Panc1 (cell line): ENCODE measurements around the gene SEC16A. TPM values are rescaled to one million over a fixed set of nuclear protein-coding genes. Genes with fewer than 3 reads are reported as not detected.

ENCODE experiments used
- ATAC-seq: fragments of 200-7000 bp; cut with Tn5 transposase; 2 replicates; pipeline ENCODE4 v1.9.1; 2020; ENCODE audit warnings: mild to moderate bottlenecking, moderate library complexity
- BruUV-seq: library from RNA; stranded (reverse); fragments of 400-500 nt; replicated peaks from 2 replicates; lab custom pipeline; 2021; lab: Mats Ljungman, UMichigan
- CTCF ChIA-PET: fragments of 300-600 bp; sonication (Branson Sonifier 250); formaldehyde crosslinking; loops from one replicate; lab custom pipeline; 2022; ENCODE audit warnings: antibody characterized with exemption; lab: Charles Lee
- POLR2A ChIA-PET: fragments of 300-600 bp; sonication (Branson Sonifier 250); formaldehyde crosslinking; loops from one replicate; lab custom pipeline; 2022; ENCODE audit warnings: antibody characterized with exemption; lab: Charles Lee
- DNase-seq: peaks from one replicate; pipeline ENCODE4 v3.0.0-alpha.2; 2010; ENCODE audit warnings: low read depth, low spot score
- H3K27ac ChIP-seq: 2 replicates; pipeline ENCODE4 v1.5.1; 2011; ENCODE audit warnings: mild to moderate bottlenecking, low read length, inconsistent platforms
- H3K27me3 ChIP-seq: fragments of 200-500 bp; sonication (Bioruptor generic); 2 replicates; pipeline ENCODE4 v1.6.0; 2014; ENCODE audit warnings: low read length, inconsistent platforms; ENCODE audit not compliant: control insufficient read depth, insufficient read depth
- H3K36me3 ChIP-seq: fragments of 200-500 bp; sonication (Bioruptor generic); 2 replicates; pipeline ENCODE4 v1.5.1; 2014; ENCODE audit warnings: inconsistent platforms, mild to moderate bottlenecking, low read length, moderate library complexity; ENCODE audit not compliant: control insufficient read depth, insufficient read depth
- H3K4me1 ChIP-seq: 2 replicates; pipeline ENCODE4 v1.5.1; 2011; ENCODE audit warnings: inconsistent platforms, mild to moderate bottlenecking, low read length, moderate library complexity; ENCODE audit not compliant: control insufficient read depth, insufficient read depth
- H3K4me3 ChIP-seq, 2 experiments: 2 replicates each; pipeline ENCODE4 v1.5.1; 2011 to 2012; ENCODE audit warnings: low read depth in 2 of 2, low read length in 2 of 2, mild to moderate bottlenecking in 2 of 2, inconsistent platforms in 1 of 2, moderate library complexity in 1 of 2
- H3K9me3 ChIP-seq: fragments of 200-500 bp; sonication (Bioruptor generic); 2 replicates; pipeline ENCODE4 v1.5.1; 2014; ENCODE audit warnings: low read depth, mild to moderate bottlenecking, inconsistent platforms, low read length, moderate library complexity; ENCODE audit not compliant: control insufficient read depth, insufficient read depth
- POLR2AphosphoS5 ChIP-seq: IDR thresholded peaks from 2 replicates; pipeline ENCODE4 v1.6.1; 2012; ENCODE audit warnings: mild to moderate bottlenecking, low read depth, low read length, moderate library complexity
- SIN3A ChIP-seq: IDR thresholded peaks from 2 replicates; pipeline ENCODE4 v1.6.1; 2012; ENCODE audit warnings: low read depth, mild to moderate bottlenecking, low read length, moderate library complexity, borderline replicate concordance; ENCODE audit not compliant: insufficient read depth
- TCF7L2 ChIP-seq: IDR thresholded peaks from 2 replicates; pipeline ENCODE4 v1.6.1; 2011; ENCODE audit warnings: mild to moderate bottlenecking, low read depth, low read length, inconsistent platforms
- in situ Hi-C: cut with HindIII; loops from 2 replicates; pipeline ENCODE4 v1.10.0; 2016; ENCODE audit warnings: low sequenced_read_pairs, low pct_unique_long_range_greater_than_20kb
- intact Hi-C: fragments of 100-400 bp; cut with micrococcal nuclease; formaldehyde crosslinking; loops from one replicate; pipeline ENCODE4 v1.10.0; 2022; ENCODE audit not compliant: unreplicated experiment
- total RNA-seq: library from RNA; stranded (reverse); gene quantifications from one replicate; pipeline ENCODE4 v1.2.1, GENCODE V29; 2021; ENCODE audit not compliant: unreplicated experiment
- TF ChIP-seq, protein P1 (sequence below), 2 experiments: IDR thresholded peaks; 2 replicates each; pipeline ENCODE4 v1.6.1; 2011 to 2012; ENCODE audit warnings: low read depth in 2 of 2, control low read depth in 1 of 2, low read length in 1 of 2, mild to moderate bottlenecking in 1 of 2, moderate library complexity in 1 of 2; ENCODE audit not compliant: insufficient read depth in 1 of 2
- TF ChIP-seq, protein P2 (sequence below): fragments of 450-650 bp; IDR thresholded peaks from 2 replicates; pipeline ENCODE4 v1.5.1; 2017; ENCODE audit warnings: mild to moderate bottlenecking

The SEC16A gene
- total RNA-seq, 1 experiment from 2014 or later: 76.5 TPM

DNA sequence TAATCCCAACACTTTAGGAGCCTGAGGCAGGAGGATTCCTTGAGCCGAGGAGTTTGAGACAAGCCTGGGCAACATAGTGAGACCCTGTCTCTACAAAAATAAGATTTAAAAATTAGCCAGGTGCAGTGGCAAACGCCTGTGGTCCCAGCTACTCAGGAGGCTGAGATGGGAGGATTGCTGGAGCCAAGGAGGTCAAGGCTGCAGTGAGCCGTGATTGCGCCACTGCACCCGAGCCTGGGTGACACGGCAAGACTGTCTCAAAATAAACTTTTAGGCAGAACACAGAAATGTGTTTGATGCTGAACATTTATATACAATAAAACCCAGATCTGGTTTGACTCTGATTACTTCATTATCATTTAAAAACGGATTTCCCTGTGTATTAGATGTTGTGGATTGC lies 77.4 kb downstream of the SEC16A start:
- H3K36me3 ChIP-seq: peaks cover 2% of the 10 kb centered on the region
- no peak for DNase-seq
- BruUV-seq: no TSS peak
- CTCF ChIA-PET: no interaction called here
- no peaks in the 10 kb centered on the region for H3K27me3 ChIP-seq
- TF ChIP-seq TCF7L2: no peak
- TF ChIP-seq, protein P1, sequence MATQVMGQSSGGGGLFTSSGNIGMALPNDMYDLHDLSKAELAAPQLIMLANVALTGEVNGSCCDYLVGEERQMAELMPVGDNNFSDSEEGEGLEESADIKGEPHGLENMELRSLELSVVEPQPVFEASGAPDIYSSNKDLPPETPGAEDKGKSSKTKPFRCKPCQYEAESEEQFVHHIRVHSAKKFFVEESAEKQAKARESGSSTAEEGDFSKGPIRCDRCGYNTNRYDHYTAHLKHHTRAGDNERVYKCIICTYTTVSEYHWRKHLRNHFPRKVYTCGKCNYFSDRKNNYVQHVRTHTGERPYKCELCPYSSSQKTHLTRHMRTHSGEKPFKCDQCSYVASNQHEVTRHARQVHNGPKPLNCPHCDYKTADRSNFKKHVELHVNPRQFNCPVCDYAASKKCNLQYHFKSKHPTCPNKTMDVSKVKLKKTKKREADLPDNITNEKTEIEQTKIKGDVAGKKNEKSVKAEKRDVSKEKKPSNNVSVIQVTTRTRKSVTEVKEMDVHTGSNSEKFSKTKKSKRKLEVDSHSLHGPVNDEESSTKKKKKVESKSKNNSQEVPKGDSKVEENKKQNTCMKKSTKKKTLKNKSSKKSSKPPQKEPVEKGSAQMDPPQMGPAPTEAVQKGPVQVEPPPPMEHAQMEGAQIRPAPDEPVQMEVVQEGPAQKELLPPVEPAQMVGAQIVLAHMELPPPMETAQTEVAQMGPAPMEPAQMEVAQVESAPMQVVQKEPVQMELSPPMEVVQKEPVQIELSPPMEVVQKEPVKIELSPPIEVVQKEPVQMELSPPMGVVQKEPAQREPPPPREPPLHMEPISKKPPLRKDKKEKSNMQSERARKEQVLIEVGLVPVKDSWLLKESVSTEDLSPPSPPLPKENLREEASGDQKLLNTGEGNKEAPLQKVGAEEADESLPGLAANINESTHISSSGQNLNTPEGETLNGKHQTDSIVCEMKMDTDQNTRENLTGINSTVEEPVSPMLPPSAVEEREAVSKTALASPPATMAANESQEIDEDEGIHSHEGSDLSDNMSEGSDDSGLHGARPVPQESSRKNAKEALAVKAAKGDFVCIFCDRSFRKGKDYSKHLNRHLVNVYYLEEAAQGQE (IDR thresholded peaks at IDR 0.05; ENCODE audit: insufficient read depth in 1 of 2, low read depth in 2 of 2, low read length in 1 of 2): no peak
- TF ChIP-seq, protein P2, sequence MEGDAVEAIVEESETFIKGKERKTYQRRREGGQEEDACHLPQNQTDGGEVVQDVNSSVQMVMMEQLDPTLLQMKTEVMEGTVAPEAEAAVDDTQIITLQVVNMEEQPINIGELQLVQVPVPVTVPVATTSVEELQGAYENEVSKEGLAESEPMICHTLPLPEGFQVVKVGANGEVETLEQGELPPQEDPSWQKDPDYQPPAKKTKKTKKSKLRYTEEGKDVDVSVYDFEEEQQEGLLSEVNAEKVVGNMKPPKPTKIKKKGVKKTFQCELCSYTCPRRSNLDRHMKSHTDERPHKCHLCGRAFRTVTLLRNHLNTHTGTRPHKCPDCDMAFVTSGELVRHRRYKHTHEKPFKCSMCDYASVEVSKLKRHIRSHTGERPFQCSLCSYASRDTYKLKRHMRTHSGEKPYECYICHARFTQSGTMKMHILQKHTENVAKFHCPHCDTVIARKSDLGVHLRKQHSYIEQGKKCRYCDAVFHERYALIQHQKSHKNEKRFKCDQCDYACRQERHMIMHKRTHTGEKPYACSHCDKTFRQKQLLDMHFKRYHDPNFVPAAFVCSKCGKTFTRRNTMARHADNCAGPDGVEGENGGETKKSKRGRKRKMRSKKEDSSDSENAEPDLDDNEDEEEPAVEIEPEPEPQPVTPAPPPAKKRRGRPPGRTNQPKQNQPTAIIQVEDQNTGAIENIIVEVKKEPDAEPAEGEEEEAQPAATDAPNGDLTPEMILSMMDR: no peak
- no peak for TF ChIP-seq POLR2AphosphoS5
- TF ChIP-seq SIN3A: no peak
- intact Hi-C loops: no loop called here
- no peak overlapping the region for H3K27ac ChIP-seq
- no peaks in the 10 kb centered on the region for H3K9me3 ChIP-seq
- peaks cover 6% of the 10 kb centered on the region; the same call in 1 of the 2 replicates for H3K4me1 ChIP-seq
- POLR2A ChIA-PET: no interaction called here
- in situ Hi-C loops: no loop called here
- H3K4me3 ChIP-seq: no peak overlapping the region
- no peak for ATAC-seq

DNA sequence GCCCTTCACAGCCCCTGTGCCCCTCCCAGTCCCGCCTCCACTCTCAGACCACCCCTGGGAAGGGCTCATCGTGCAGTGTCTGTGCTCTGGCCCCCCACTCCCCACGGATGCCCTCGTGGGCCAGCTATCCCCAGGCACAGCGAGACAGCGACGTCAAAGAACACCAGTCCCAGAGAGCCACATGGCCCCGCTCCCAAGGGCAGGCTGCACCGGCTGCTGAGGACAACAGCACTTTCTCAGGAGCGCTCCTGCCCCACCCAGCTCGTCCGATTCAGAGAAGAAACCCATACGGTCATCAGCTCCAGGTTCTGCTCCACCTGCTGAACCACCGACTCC lies 78.1 kb downstream of the SEC16A start:
- H3K9me3 ChIP-seq: no peaks in the 10 kb centered on the region
- DNase-seq (no peak), ATAC-seq (no peak)
- intact Hi-C loops (no loop called here), in situ Hi-C loops (no loop called here)
- no peak overlapping the region for H3K4me3 ChIP-seq
- BruUV-seq: TSS peak; percentile 11
- H3K27me3 ChIP-seq: no peaks in the 10 kb centered on the region
- TF ChIP-seq POLR2AphosphoS5: no peak
- TF ChIP-seq, protein P2: no peak
- TF ChIP-seq SIN3A: no peak
- TF ChIP-seq TCF7L2: no peak
- TF ChIP-seq, protein P1 (IDR thresholded peaks at IDR 0.05; ENCODE audit: insufficient read depth in 1 of 2, low read depth in 2 of 2, low read length in 1 of 2): no peak
- ChIA-PET POLR2A (no interaction called here), CTCF (no interaction called here)
- no peak overlapping the region for H3K27ac ChIP-seq
- peaks cover 2% of the 10 kb centered on the region for H3K36me3 ChIP-seq
- H3K4me1 ChIP-seq: peaks cover 7% of the 10 kb centered on the region; the same call in 1 of the 2 replicates
